H9 (cell line): ENCODE measurements around the gene TUSC7. TPM values are rescaled to one million over a fixed set of nuclear protein-coding genes. Genes with fewer than 3 reads are reported as not detected.

ENCODE experiments used
- DNase-seq: peaks from one replicate; pipeline ENCODE4 v3.0.0-alpha.2; 2017
- H2AFZ ChIP-seq: one replicate; pipeline ENCODE4 v1.6.1; 2013; ENCODE audit warnings: mild to moderate bottlenecking, low read length, control low read depth, moderate library complexity
- H2AK5ac ChIP-seq: 2 replicates; pipeline ENCODE4 v1.6.1; 2013; ENCODE audit warnings: low read length, control low read depth, mixed read lengths; ENCODE audit not compliant: insufficient read length
- H2BK120ac ChIP-seq: one replicate; pipeline ENCODE4 v1.6.1; 2013; ENCODE audit warnings: low read depth, mild to moderate bottlenecking, low read length, control low read depth, inconsistent platforms; ENCODE audit not compliant: poor library complexity, severe bottlenecking
- H2BK12ac ChIP-seq: 2 replicates; pipeline ENCODE4 v1.6.1; 2013; ENCODE audit warnings: low read length, control low read depth, mixed read lengths, low read depth; ENCODE audit not compliant: insufficient read length
- H2BK15ac ChIP-seq: 2 replicates; pipeline ENCODE4 v1.6.1; 2013; ENCODE audit warnings: low read depth, low read length, control low read depth
- H2BK20ac ChIP-seq: one replicate; pipeline ENCODE4 v1.6.1; 2013; ENCODE audit warnings: low read depth, mild to moderate bottlenecking, low read length, control low read depth, inconsistent platforms; ENCODE audit not compliant: poor library complexity, severe bottlenecking
- H2BK5ac ChIP-seq: 2 replicates; pipeline ENCODE4 v1.6.1; 2013; ENCODE audit warnings: low read length, control low read depth, mixed read lengths; ENCODE audit not compliant: insufficient read length
- H3K14ac ChIP-seq: 2 replicates; pipeline ENCODE4 v1.6.1; 2013; ENCODE audit warnings: low read length, control low read depth; ENCODE audit not compliant: insufficient read depth
- H3K18ac ChIP-seq: 2 replicates; pipeline ENCODE4 v1.6.1; 2013; ENCODE audit warnings: low read depth, mild to moderate bottlenecking, mixed read lengths, low read length, control low read depth; ENCODE audit not compliant: insufficient read length
- H3K23ac ChIP-seq: 2 replicates; pipeline ENCODE4 v1.6.1; 2013; ENCODE audit warnings: low read length, control low read depth, mixed read lengths, low read depth; ENCODE audit not compliant: insufficient read length
- H3K23me2 ChIP-seq: 2 replicates; pipeline ENCODE4 v1.6.1; 2013; ENCODE audit warnings: low read depth, mild to moderate bottlenecking, mixed read lengths, low read length, control low read depth; ENCODE audit not compliant: insufficient read length, poor library complexity, severe bottlenecking
- H3K27ac ChIP-seq: 2 replicates; pipeline ENCODE4 v1.5.1; 2013; ENCODE audit warnings: low read length, control low read depth, mixed read lengths, low read depth; ENCODE audit not compliant: insufficient read length
- H3K27me3 ChIP-seq: 2 replicates; pipeline ENCODE4 v1.6.1; 2013; ENCODE audit warnings: low read length, control low read depth, inconsistent platforms; ENCODE audit not compliant: insufficient read depth
- H3K4ac ChIP-seq: 2 replicates; pipeline ENCODE4 v1.6.1; 2013; ENCODE audit warnings: low read depth, mild to moderate bottlenecking, control low read depth, inconsistent platforms, low read length, moderate library complexity
- H3K4me1 ChIP-seq: 2 replicates; pipeline ENCODE4 v1.6.1; 2013; ENCODE audit warnings: low read length, control low read depth, inconsistent platforms; ENCODE audit not compliant: insufficient read depth
- H3K4me2 ChIP-seq: 2 replicates; pipeline ENCODE4 v1.6.1; 2013; ENCODE audit warnings: low read length, control low read depth, mixed read lengths; ENCODE audit not compliant: insufficient read length, insufficient read depth
- H3K56ac ChIP-seq: 2 replicates; pipeline ENCODE4 v1.6.1; 2013; ENCODE audit warnings: low read depth, mild to moderate bottlenecking, mixed read lengths, low read length, control low read depth; ENCODE audit not compliant: insufficient read length
- H3K79me1 ChIP-seq: 2 replicates; pipeline ENCODE4 v1.6.1; 2013; ENCODE audit warnings: low read depth, mild to moderate bottlenecking, moderate library complexity, low read length, control low read depth, inconsistent platforms; ENCODE audit not compliant: insufficient read depth, poor library complexity, severe bottlenecking
- H3K79me2 ChIP-seq: 2 replicates; pipeline ENCODE4 v1.6.1; 2013; ENCODE audit warnings: low read length, control low read depth, inconsistent platforms; ENCODE audit not compliant: insufficient read depth
- H3K9ac ChIP-seq: 2 replicates; pipeline ENCODE4 v1.6.1; 2013; ENCODE audit warnings: low read length, control low read depth, mixed read lengths; ENCODE audit not compliant: insufficient read length; ENCODE audit errors: extremely low read depth
- H3K9me3 ChIP-seq: one replicate; pipeline ENCODE4 v1.6.1; 2013; ENCODE audit warnings: low read depth, low read length, inconsistent platforms; ENCODE audit not compliant: control insufficient read depth
- H3T11ph ChIP-seq: one replicate; pipeline ENCODE4 v1.6.1; 2013; ENCODE audit warnings: mild to moderate bottlenecking, low read length, control low read depth, inconsistent platforms
- H4K20me1 ChIP-seq: one replicate; pipeline ENCODE4 v1.6.1; 2013; ENCODE audit not compliant: control insufficient read depth, insufficient read length, insufficient read depth
- H4K5ac ChIP-seq: 2 replicates; pipeline ENCODE4 v1.6.1; 2013; ENCODE audit warnings: low read depth, mild to moderate bottlenecking, mixed read lengths, low read length, control low read depth; ENCODE audit not compliant: insufficient read length
- H4K8ac ChIP-seq: replicated peaks from 2 replicates; pipeline ENCODE4 v1.6.1; 2013; ENCODE audit warnings: low read length, control low read depth, mixed read lengths, low read depth; ENCODE audit not compliant: insufficient read length
- H4K91ac ChIP-seq: 2 replicates; pipeline ENCODE4 v1.6.1; 2013; ENCODE audit warnings: low read depth, mild to moderate bottlenecking, moderate library complexity, mixed read lengths, low read length, control low read depth; ENCODE audit not compliant: insufficient read length
- H3K27ac Mint-ChIP-seq, 3 experiments: 2 replicates in 2 of 3; 3 replicates in 1 of 3; pipeline ENCODE4 v1.8.0; 2020 to 2021; ENCODE audit warnings: mixed read lengths in 3 of 3, mild to moderate bottlenecking in 1 of 3, moderate library complexity in 1 of 3
- H3K27me3 Mint-ChIP-seq: 2 replicates; pipeline ENCODE4 v1.8.0; 2021; ENCODE audit warnings: low read depth, mild to moderate bottlenecking, moderate library complexity, mixed read lengths
- H3K36me3 Mint-ChIP-seq, 3 experiments: 2 replicates in 2 of 3; 3 replicates in 1 of 3; pipeline ENCODE4 v1.8.0; 2020 to 2021; ENCODE audit warnings: low read depth in 3 of 3, mixed read lengths in 3 of 3; ENCODE audit not compliant: insufficient read depth in 1 of 3
- H3K4me1 Mint-ChIP-seq, 2 experiments: 2 replicates each; pipeline ENCODE4 v1.8.0; 2020; ENCODE audit warnings: mixed read lengths in 2 of 2
- H3K4me3 Mint-ChIP-seq, 2 experiments: 2 replicates in 1 of 2; 3 replicates in 1 of 2; pipeline ENCODE4 v1.8.0; 2020 to 2021; ENCODE audit warnings: mild to moderate bottlenecking in 2 of 2, mixed read lengths in 2 of 2, moderate library complexity in 1 of 2
- H3K9me3 Mint-ChIP-seq, 2 experiments: 2 replicates in 1 of 2; 3 replicates in 1 of 2; pipeline ENCODE4 v1.8.0; 2020; ENCODE audit warnings: mild to moderate bottlenecking in 2 of 2, mixed read lengths in 2 of 2, moderate library complexity in 1 of 2
- CTCF ChIP-seq: fragments of 200-600 bp; sonication (generic); conservative IDR thresholded peaks from 3 replicates; pipeline ENCODE4 v1.8.0; 2021; ENCODE audit warnings: antibody characterized with exemption, mild to moderate bottlenecking
- total RNA-seq: library from RNA; stranded (reverse); gene quantifications from 2 replicates; pipeline ENCODE4 v1.2.1, GENCODE V29; 2021

The TUSC7 gene
- total RNA-seq, 1 experiment from 2014 or later, result not detected

- H3K79me2 ChIP-seq, result no peaks in the 10 kb centered on the region
- no peak overlapping the region for H4K5ac ChIP-seq
- no peak overlapping the region for H2BK5ac ChIP-seq
- no peak overlapping the region for H4K91ac ChIP-seq
- peaks cover 14 to 17% of the 10 kb centered on the region in 2 experiments for H3K4me1 Mint-ChIP-seq
- H3K9me3 Mint-ChIP-seq, result no peaks in the 10 kb centered on the region
- H2BK15ac ChIP-seq, result no peak overlapping the region
- H4K20me1 ChIP-seq, result no peaks in the 10 kb centered on the region
- H3K9me3 ChIP-seq, result no peaks in the 10 kb centered on the region
- H3K4me1 ChIP-seq, result no peaks in the 10 kb centered on the region
- H3K27ac ChIP-seq, result no peak overlapping the region
- no peak overlapping the region for H3T11ph ChIP-seq
- no peaks in the 10 kb centered on the region for H3K27me3 Mint-ChIP-seq
- H3K4me2 ChIP-seq, result no peak overlapping the region
- H3K9ac ChIP-seq, result no peak overlapping the region
- H3K56ac ChIP-seq, result no peak overlapping the region
- no peak overlapping the region for H3K4ac ChIP-seq
- H2AK5ac ChIP-seq, result no peak overlapping the region
- no peak overlapping the region for H3K4me3 Mint-ChIP-seq
- H3K14ac ChIP-seq, result no peak overlapping the region
- no peak overlapping the region for H2AFZ ChIP-seq
- no peak overlapping the region for H2BK120ac ChIP-seq
- H3K36me3 Mint-ChIP-seq, result no peaks in the 10 kb centered on the region
- no peaks in the 10 kb centered on the region for H3K23me2 ChIP-seq
- H3K79me1 ChIP-seq, result no peaks in the 10 kb centered on the region
- no peak overlapping the region for H2BK20ac ChIP-seq
- no peak for DNase-seq
- H2BK12ac ChIP-seq, result no peak overlapping the region
- H3K27ac Mint-ChIP-seq, result no peak overlapping the region
- TF ChIP-seq CTCF, result no peak
- no peak overlapping the region for H4K8ac ChIP-seq
- no peak overlapping the region for H3K18ac ChIP-seq
- no peaks in the 10 kb centered on the region for H3K27me3 ChIP-seq
- H3K23ac ChIP-seq, result no peak overlapping the region
These were observed 42.3 kb upstream of the TUSC7 start for GRCh38 chr3:116667324-116667723.
